GM23248 (cell line): ENCODE data around the gene CCDC97. TPM values are rescaled to one million over a fixed set of nuclear protein-coding genes. Genes with fewer than 3 reads are reported as not detected.
A peak's percentile ranks its signal among the peaks of the same experiment; 100 is the strongest.

Experiments used
- DNase-seq: peaks from one replicate; pipeline ENCODE4 v3.0.0-alpha.2; 2015
- H2AFZ ChIP-seq: fragments of 200-600 bp; sonication (generic); 2 replicates; pipeline ENCODE4 v1.6.1; 2016; ENCODE audit warnings: antibody characterized with exemption
- H3F3A ChIP-seq: fragments of 200-600 bp; sonication (generic); 2 replicates; pipeline ENCODE4 v1.6.1; 2016; ENCODE audit warnings: mild to moderate bottlenecking, antibody characterized with exemption, mixed run types; ENCODE audit not compliant: insufficient read depth
- H3K27ac ChIP-seq: fragments of 200-600 bp; sonication (generic); 2 replicates; pipeline ENCODE4 v1.5.1; 2016; ENCODE audit warnings: mild to moderate bottlenecking
- H3K27me3 ChIP-seq: fragments of 200-600 bp; sonication (generic); replicated peaks from 2 replicates; pipeline ENCODE4 v1.6.1; 2016; ENCODE audit warnings: mild to moderate bottlenecking; ENCODE audit not compliant: insufficient read depth
- H3K36me3 ChIP-seq: fragments of 200-600 bp; sonication (generic); 2 replicates; pipeline ENCODE4 v1.6.1; 2016; ENCODE audit warnings: low read depth, mild to moderate bottlenecking
- H3K4me1 ChIP-seq: fragments of 200-600 bp; sonication (generic); 2 replicates; pipeline ENCODE4 v1.6.1; 2016; ENCODE audit warnings: mild to moderate bottlenecking; ENCODE audit not compliant: insufficient read depth
- H3K4me2 ChIP-seq: fragments of 200-600 bp; sonication (generic); one replicate; pipeline ENCODE4 v1.6.1; 2016; ENCODE audit warnings: mild to moderate bottlenecking; ENCODE audit not compliant: unreplicated experiment
- H3K4me3 ChIP-seq: fragments of 200-600 bp; sonication (generic); 2 replicates; pipeline ENCODE4 v1.5.1; 2016; ENCODE audit warnings: mild to moderate bottlenecking
- H3K79me2 ChIP-seq: fragments of 200-600 bp; sonication (generic); 2 replicates; pipeline ENCODE4 v1.6.1; 2016; ENCODE audit warnings: mild to moderate bottlenecking; ENCODE audit not compliant: insufficient read depth
- H3K9ac ChIP-seq: fragments of 200-600 bp; sonication (generic); 2 replicates; pipeline ENCODE4 v1.6.1; 2016; ENCODE audit warnings: mild to moderate bottlenecking
- H3K9me2 ChIP-seq: fragments of 200-600 bp; sonication (generic); 2 replicates; pipeline ENCODE4 v1.6.1; 2016; ENCODE audit warnings: mixed run types, mild to moderate bottlenecking, moderate library complexity; ENCODE audit not compliant: insufficient read depth
- H3K9me3 ChIP-seq: fragments of 200-600 bp; sonication (generic); one replicate; pipeline ENCODE4 v1.6.1; 2017; ENCODE audit warnings: low read depth
- H4K20me1 ChIP-seq: fragments of 200-600 bp; sonication (generic); 2 replicates; pipeline ENCODE4 v1.6.0; 2016; ENCODE audit not compliant: insufficient read depth
- EZH2 ChIP-seq: fragments of 200-600 bp; sonication (generic); IDR thresholded peaks from 2 replicates; pipeline ENCODE4 v1.6.1; 2018; ENCODE audit warnings: antibody characterized with exemption, mild to moderate bottlenecking; ENCODE audit not compliant: insufficient read depth, poor library complexity, severe bottlenecking
- EZH2phosphoT487 ChIP-seq: fragments of 200-600 bp; sonication (generic); IDR thresholded peaks from 2 replicates; pipeline ENCODE4 v1.6.1; 2018; ENCODE audit warnings: antibody characterized with exemption, moderate library complexity, mild to moderate bottlenecking, low read depth; ENCODE audit not compliant: insufficient read depth
- WGBS, 2 experiments: methylation state at CpG; one replicate each; pipeline ENCODE4 v1.1.6; 2015 to 2017; ENCODE audit warnings: low lambda C conversion rate in 2 of 2, low coverage in 1 of 2; ENCODE audit errors: missing lambda C conversion rate in 2 of 2; 5-methylcytosine and 5-hydroxymethylcytosine counted together
- in situ Hi-C: fragments of 300-500 bp; cut with MboI; formaldehyde crosslinking; loops from 2 replicates; pipeline ENCODE4 v1.15.0; 2020
- polyA plus RNA-seq: library from polyadenylated mRNA; unstranded; fragments of >200 nt; fragmentation: Nextera tagmentation; extraction: Ambion mirVana; gene quantifications from 2 replicates; pipeline ENCODE4 v1.2.1, GENCODE V29; 2016
- total RNA-seq: library from RNA; depleted of rRNA; stranded (reverse); fragments of >200 nt; shearing (Covaris generic); gene quantifications from 2 replicates; pipeline ENCODE4 v1.2.3, GENCODE V29; 2014

Gene CCDC97
- total and polyA plus RNA-seq, 2 experiments from 2014 or later, result 5.2 to 12.3 TPM

DNA sequence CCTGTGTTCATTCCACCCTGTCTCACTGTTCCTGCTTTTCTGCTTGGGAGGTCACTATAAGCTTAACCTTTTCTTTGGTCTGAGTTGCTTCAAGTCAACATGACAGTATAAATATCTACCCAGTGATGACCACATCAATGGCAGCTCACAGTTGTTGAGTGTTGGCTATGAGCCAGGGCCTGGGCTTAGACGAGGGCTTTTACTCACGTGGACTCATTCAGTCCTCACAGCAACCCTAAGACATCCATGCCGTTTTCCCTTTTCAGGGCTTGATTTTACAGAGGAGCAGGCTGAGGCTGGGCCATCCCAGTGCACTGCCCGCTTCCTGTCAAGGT lies 10.2 kb upstream of the CCDC97 start:
- Histone ChIP-seq H3K9me3 (no peaks in the 10 kb centered on the region), H3F3A (peaks cover 44% of the 10 kb centered on the region), H3K27me3 (no peaks in the 10 kb centered on the region), H3K79me2 (peaks cover 26% of the 10 kb centered on the region), H2AFZ (no peak overlapping the region), H3K4me2 (no peak overlapping the region), H3K9me2 (no peaks in the 10 kb centered on the region), H3K36me3 (peaks cover 60% of the 10 kb centered on the region), H3K27ac (peak overlapping the region; percentile 88), H3K9ac (peak overlapping the region; percentile 78), H3K4me3 (no peak overlapping the region), H3K4me1 (peaks cover 26% of the 10 kb centered on the region), H4K20me1 (no peaks in the 10 kb centered on the region)
- DNase-seq, result peak; percentile 86
- TF ChIP-seq EZH2 (no peak), EZH2phosphoT487 (no peak)
- in situ Hi-C loops, result no loop called here
- WGBS, 2 experiments, result 27 to 29% methylated on average over 4 of the region's 4 CpGs

GRCh38 chr19:41300555-41300954 lies 9.4 kb upstream of the CCDC97 start:
- WGBS, 2 experiments, result 87 to 90% methylated on average over 6 of the region's 6 CpGs
- peaks cover 26% of the 10 kb centered on the region for H3K4me1 ChIP-seq
- peak overlapping the region; percentile 88 for H3K27ac ChIP-seq
- no peak for DNase-seq
- H3K79me2 ChIP-seq, result peaks cover 18% of the 10 kb centered on the region
- no peaks in the 10 kb centered on the region for H3K27me3 ChIP-seq
- H3K36me3 ChIP-seq, result peaks cover 58% of the 10 kb centered on the region
- peaks cover 36% of the 10 kb centered on the region for H3F3A ChIP-seq
- no peak for TF ChIP-seq EZH2phosphoT487
- no peak for TF ChIP-seq EZH2
- H2AFZ ChIP-seq, result no peak overlapping the region
- peak overlapping the region; percentile 78 for H3K9ac ChIP-seq
- no peaks in the 10 kb centered on the region for H4K20me1 ChIP-seq
- H3K9me2 ChIP-seq, result no peaks in the 10 kb centered on the region
- H3K9me3 ChIP-seq, result no peaks in the 10 kb centered on the region
- no peak overlapping the region for H3K4me3 ChIP-seq
- in situ Hi-C loops, result no loop called here
- H3K4me2 ChIP-seq, result no peak overlapping the region

DNA sequence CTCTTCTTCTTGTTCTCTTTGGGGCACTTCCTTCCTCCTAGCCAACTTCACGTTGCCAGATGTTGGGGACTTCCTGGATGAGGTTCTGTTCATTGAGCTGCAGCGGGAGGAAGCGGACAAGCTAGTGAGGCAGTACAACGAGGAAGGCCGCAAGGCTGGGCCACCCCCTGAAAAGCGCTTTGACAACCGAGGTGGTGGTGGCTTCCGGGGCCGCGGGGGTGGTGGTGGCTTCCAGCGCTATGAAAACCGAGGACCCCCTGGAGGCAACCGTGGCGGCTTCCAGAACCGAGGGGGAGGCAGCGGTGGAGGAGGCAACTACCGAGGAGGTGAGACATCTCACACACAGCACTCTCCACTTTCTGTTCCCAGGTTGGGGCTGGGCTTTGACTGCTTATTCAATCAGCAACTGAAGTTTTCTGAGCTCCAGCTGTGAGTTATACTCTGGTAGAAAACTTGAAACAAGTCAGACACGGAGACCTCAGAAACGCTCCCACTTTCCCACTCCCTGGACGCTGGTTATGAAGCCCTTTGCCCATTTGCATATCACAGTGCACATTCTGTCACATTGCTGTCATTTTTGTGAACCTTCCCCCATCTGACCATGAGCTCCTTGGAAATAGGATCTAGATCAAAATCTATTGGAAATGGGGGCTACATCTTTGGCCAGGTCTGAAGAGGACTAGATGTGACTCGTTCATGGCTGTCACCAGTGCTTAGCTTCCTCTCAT lies 7.2 kb upstream of the CCDC97 start:
- in situ Hi-C loops, result no loop called here
- Histone ChIP-seq H3K4me1 (peaks cover 20% of the 10 kb centered on the region), H3K9ac (no peak overlapping the region), H3K9me3 (no peaks in the 10 kb centered on the region), H4K20me1 (no peaks in the 10 kb centered on the region), H3K9me2 (no peaks in the 10 kb centered on the region), H3K79me2 (peaks cover 16% of the 10 kb centered on the region), H2AFZ (no peak overlapping the region), H3K36me3 (peaks cover 42% of the 10 kb centered on the region), H3K4me2 (no peak overlapping the region), H3F3A (peaks cover 37% of the 10 kb centered on the region), H3K27me3 (no peaks in the 10 kb centered on the region), H3K4me3 (no peak overlapping the region), H3K27ac (no peak overlapping the region)
- DNase-seq, result no peak
- TF ChIP-seq EZH2phosphoT487 (no peak), EZH2 (no peak)
- WGBS, 2 experiments, result 80 to 86% methylated on average over 21 of the region's 21 CpGs

DNA sequence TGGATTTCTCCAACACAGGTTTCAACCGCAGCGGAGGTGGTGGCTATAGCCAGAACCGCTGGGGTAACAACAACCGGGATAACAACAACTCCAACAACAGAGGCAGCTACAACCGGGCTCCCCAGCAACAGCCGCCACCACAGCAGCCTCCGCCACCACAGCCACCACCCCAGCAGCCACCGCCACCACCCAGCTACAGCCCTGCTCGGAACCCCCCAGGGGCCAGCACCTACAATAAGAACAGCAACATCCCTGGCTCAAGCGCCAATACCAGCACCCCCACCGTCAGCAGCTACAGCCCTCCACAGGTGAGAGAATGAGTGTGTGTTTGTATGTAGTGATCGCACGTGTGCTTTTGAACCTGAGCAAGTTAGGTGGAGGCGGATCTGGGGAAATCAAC lies 6.0 kb upstream of the CCDC97 start:
- H3K36me3 ChIP-seq, result peaks cover 42% of the 10 kb centered on the region

More for the DNA sequence above, 6.0 kb upstream of the CCDC97 start:
- Histone ChIP-seq H3K79me2 (peaks cover 16% of the 10 kb centered on the region), H3K4me1 (peaks cover 19% of the 10 kb centered on the region), H3F3A (peaks cover 44% of the 10 kb centered on the region), H3K9me2 (no peaks in the 10 kb centered on the region), H3K4me2 (no peak overlapping the region), H3K9ac (no peak overlapping the region), H2AFZ (no peak overlapping the region), H3K27ac (no peak overlapping the region), H3K27me3 (no peaks in the 10 kb centered on the region), H3K9me3 (no peaks in the 10 kb centered on the region), H3K4me3 (no peak overlapping the region), H4K20me1 (no peaks in the 10 kb centered on the region)
- DNase-seq, result no peak
- 95% methylated on average over 12 to 14 of the region's 14 CpGs for WGBS, 2 experiments
- TF ChIP-seq EZH2 (no peak), EZH2phosphoT487 (no peak)
- in situ Hi-C loops, result no loop called here
